HG03280 (cell line): ENCODE results near the gene MALT1.

ENCODE experiments used
- ATAC-seq: cut with Tn5 transposase; IDR thresholded peaks from one replicate; pipeline ENCODE4 v1.9.1; 2021; ENCODE audit warnings: mild to moderate bottlenecking, moderate library complexity; ENCODE audit not compliant: unreplicated experiment

Gene MALT1

DNA sequence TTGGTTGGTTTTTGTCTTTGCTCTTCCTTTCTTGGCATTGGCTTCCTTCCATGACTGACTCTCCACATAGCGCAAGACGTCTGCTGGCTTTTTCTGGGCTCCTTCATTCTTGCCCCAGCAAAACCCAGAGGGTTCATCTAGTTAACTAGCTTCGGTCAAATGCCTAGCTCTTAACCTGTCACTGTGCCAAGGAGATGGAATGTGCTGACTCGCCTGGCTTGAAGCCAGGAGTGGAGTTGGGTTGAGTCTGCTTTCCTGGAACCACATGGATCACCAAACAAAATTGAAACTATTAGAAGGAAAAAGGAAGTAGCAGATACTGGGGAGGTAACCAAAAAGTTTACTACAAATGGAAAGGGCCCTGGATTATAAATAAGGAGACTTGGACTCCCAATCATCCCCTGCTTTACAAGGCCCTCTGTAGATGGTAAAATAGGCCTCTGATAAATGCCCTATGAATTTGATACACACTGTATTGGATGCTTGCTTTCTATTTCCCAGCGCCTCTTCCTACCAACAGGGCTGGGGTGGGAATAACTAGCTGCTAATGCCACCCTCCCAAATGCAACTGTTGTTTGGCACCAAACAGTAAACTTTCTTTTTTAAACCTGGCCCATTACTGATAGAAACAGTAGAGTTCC is 11.3 kb downstream of the MALT1 start:
- no peak for ATAC-seq

GRCh38 chr18:58687871-58688308 is 16.6 kb downstream of the MALT1 start:
- ATAC-seq, result peak; percentile 80

DNA sequence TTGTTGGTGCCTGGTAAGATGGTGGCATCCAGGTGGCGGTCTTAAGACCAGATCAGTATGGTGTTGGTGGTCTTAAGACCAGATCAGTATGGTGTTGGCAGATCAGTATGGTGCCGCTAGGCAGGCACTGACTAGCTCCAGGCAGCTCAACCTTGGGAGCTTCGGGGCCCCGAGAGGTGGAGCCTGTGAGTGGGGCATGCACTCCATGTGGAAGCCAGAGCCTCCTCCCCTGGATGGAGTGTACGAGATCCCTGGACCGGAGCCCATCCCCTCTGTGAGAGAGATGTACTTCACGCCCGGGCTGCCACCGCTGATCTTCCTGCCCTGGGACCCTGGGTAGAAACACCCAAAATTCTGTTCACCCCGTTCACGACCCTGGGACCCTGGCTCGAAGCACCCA is 19.0 kb downstream of the MALT1 start:
- no peak for ATAC-seq

DNA sequence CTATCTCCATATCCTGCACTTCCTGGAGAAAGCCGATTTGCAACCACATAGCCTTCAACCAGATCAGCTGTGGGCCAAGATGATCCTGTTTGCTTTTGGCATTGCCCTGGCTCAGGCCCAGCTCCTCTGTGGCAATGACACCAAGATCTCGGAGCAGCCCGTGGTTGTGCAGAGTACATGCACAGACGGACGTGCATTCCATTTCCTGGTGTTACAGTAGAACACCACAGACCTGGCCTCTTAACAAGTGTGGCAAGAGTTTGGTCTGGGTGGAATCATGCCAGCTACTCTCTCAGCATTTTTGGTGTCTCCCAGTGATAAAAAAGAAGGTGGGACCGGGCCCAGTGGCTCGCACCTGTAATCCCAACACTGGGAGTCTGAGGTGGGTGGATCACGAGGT is 20.0 kb downstream of the MALT1 start:
- no peak for ATAC-seq

GRCh38 chr18:58692422-58693185 is 21.3 kb downstream of the MALT1 start:
- no peak for ATAC-seq

DNA sequence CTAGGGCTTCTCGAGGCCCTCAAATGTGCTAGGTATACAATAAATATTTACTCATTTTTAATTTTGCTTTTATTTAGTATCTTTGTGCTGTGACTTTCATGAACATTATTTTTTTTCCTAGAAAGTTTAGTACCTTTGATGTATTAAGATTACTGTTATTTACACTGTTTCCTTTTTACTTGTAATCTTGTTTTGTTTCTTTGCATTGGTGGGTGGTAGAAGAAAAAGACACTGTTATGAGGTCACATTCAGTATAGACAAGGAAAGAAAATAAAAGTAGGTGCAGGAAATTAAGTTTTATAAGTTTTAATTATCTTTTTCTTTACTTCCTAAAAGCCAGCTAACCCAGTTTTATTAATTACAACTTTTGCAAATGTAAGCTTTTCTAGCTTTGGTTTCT is 23.0 kb downstream of the MALT1 start:
- no peak for ATAC-seq

DNA sequence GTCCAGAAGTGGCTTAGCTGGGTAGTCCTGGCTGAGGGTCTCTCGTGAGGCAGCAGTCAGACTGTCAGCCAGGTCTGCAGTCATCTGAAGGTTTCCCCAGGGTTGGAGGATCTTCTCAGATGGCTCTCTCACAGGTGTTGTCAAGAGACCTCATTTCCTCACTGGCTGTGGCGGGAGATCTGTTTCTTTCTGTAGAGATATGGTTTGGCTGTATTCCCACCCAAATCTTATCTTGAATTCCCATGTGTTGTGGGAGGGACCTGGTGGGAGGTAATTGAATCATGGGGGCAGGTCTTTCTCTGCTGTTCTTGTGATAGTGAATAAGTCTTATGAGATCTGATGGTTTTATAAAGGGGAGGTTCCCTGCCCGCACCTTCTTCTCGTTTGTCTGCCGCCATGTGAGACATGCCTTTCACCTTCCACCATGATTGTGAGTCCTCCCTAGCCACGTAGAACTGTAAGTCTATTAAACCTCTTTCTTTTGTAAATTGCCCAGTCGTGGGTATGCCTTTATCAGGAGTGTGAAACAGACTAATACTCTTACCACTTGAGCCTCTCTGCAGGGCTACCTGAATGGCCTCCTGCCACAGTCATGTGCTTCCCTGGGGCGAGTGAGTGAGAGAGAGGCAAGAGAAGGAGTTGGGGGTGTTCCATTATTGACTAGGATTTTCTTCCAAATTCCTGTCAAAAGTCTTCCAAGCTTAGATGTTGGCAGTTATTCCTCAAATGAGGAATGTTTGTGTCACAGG is 23.6 kb downstream of the MALT1 start:
- no peak for ATAC-seq

DNA sequence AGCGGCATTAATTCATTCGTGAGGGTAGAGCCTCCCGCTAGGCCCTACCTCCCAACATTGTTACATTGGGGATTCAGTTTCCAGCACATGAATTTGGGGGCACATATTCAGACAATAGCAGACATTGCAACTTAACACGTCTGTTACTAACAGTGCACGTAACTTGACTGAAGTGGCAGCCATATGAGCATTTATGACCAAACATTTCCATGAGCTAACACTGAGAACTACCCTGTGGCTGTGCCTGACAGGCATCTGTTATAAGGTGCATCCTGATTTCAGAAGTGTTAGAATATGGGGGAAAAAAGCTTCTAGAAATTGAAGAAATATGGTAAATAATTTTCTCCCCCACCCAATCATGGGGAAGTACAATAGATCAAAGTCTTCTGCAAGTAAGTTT is 24.5 kb downstream of the MALT1 start:
- no peak for ATAC-seq

- ATAC-seq, result no peak
These were observed 25.9 kb downstream of the MALT1 start for GRCh38 chr18:58697146-58697545.

- no peak for ATAC-seq
These were observed 27.5 kb downstream of the MALT1 start for GRCh38 chr18:58698701-58699193.

GRCh38 chr18:58699551-58699950 is 28.3 kb downstream of the MALT1 start:
- ATAC-seq, result no peak

GRCh38 chr18:58700209-58700608 is 28.9 kb downstream of the MALT1 start:
- ATAC-seq, result no peak

DNA sequence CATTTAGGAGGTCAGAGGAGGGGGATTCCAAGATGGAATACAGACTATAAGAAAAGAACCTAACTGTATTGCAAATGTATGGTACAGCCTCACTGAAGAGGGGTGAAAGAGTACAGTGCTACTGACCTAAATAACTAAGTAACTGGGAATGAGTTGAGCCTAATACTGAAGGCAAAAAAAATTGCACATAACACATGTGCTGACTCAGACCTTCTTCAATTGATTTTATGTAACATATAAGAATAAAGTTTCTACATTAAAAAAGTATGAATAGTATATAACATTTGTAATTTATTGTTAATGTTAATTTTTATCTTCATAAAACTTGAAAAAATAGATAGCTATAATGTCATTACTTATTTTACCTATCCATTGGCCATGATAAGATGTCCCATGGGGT is 41.7 kb downstream of the MALT1 start:
- no peak for ATAC-seq

GRCh38 chr18:58714259-58714658 is 43.0 kb downstream of the MALT1 start:
- ATAC-seq, result no peak

DNA sequence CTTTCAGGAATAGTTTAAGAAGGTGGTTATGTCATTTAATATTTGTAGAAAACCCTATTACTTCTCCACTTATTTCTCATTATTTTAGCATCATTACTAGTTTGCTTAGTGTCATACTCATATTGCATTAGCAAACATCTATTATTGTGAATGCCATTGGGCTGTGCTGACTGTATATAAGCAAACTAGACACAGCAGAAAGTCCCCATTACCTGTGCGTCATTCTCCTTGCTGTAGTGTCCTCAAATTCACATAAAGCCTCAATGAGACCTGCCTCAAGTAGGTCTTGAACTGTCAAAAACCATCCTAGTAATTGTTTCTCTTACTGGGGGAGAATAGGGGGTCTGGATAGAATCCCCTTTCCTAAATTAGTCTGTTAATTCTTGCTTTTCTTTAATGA is 43.6 kb downstream of the MALT1 start:
- ATAC-seq, result no peak

GRCh38 chr18:58715540-58715939 is 44.3 kb downstream of the MALT1 start:
- ATAC-seq, result no peak

GRCh38 chr18:58716060-58716756 is 44.9 kb downstream of the MALT1 start:
- no peak for ATAC-seq

DNA sequence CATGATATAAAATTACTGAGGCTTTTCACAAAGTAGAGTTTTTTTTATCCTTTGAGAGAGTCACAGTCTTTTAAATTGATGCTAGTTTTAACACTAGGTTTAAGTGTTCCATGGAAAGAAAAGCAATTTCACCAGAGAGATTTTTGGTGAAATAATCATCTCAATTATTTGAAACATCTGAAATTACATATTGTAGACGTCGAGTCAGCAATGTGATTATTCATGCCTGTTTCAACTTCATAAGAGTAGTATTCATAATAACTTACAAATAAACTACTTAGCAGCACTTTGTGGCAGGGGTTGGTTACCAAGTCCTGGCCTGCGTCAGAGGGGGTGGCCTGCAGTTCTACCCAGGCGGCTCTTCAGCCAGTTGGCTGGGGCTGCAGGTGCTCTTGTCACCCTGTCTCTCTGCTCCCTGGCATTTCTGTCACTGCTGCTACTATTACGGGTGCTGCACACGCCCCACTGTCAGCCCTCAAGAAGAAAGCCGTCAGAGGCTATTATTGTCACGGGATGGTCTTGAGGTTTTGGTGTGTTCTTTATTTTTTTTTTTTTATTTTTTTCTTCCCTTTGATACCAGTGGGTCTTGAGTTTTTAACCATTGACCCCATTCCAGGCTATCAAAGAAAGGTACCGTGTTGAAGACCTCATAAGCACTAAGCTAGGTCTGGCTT is 50.4 kb downstream of the MALT1 start:
- no peak for ATAC-seq

DNA sequence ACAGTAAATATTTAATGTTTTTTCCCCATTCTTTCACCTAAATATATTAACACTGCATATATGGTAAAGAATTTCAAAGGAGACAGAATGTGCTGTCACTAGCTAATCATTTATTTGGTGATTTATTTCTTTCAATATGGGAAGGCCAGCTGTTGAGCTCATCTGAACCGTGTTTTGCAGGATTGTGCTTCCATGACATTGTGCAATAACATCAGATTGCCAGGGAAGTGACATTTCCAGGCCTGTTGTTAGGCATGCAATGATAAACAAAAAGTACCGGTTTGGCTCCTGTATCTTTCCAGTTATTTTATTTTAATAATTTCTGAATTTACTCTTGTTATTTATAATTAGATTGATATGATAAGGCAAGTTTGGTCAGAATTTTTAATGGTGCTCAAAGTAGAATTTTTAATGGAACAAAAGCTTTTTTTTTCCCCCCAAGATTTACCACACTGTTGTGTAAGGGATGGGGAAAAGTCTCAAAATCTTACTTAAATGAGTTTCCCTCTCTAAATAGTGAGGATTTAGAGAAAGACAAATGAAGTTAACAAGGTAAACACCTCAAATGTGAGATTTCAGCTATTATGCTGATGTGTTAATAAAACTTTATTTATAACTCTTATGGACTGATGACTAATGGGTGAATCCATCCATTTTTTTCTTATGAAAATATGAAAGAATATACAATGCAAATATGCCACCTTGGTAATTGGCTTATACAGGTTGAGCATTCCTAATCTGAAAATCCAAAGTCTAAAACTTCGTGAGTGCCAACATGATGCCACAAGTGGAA is 52.7 kb downstream of the MALT1 start:
- ATAC-seq, result no peak

- ATAC-seq, result no peak
These were observed 55.4 kb downstream of the MALT1 start for GRCh38 chr18:58726671-58727070.
